Posterior vena cava (tissue), 2 donors: ENCODE measurements around the gene EVI5L. TPM values are rescaled to one million over a fixed set of nuclear protein-coding genes. Genes with fewer than 3 reads are reported as not detected.
A peak's percentile ranks its signal among the peaks of the same experiment; 100 is the strongest.
"Not testable (repeated sequence)": the region's sequence is repeated elsewhere in the genome, so short reads cannot be mapped to it uniquely, and the experiment has no call there.

ENCODE experiments used
- DNase-seq: peaks from one replicate; pipeline ENCODE4 v3.0.0-alpha.2; 2020; ENCODE audit warnings: low spot score
- intact Hi-C, 2 donors: fragments of 100-400 bp; cut with DNase I; formaldehyde crosslinking; loops; one replicate each; pipeline versions ENCODE4 v1.14.1 to v1.14.2; 2022 to 2023
- long read RNA-seq, 2 donors: library from polyadenylated mRNA; unstranded; transcript quantifications; one replicate each; pipeline ENCODE4 v2.0.0, GENCODE V29; 2020 to 2021
- total RNA-seq, 2 donors: library from RNA; stranded (reverse); fragmentation: NEBNext Ultra II Directional; extraction: Animal tissue kit (Norgen Biotek cat#: 25700); gene quantifications; one replicate each; pipeline ENCODE4 v1.2.1, GENCODE V29; 2021
- donor health status: DM: yes; HTN: yes; CAD: no.
- donor health status: DM: yes; HTN: yes; CAD: no.

Gene EVI5L
- 10 to 100 TPM; 14.9 to 16.0 TPM for total RNA-seq
- long read RNA-seq, donor 1, partial matches to known transcripts, result 4 of 13 reads
- long read RNA-seq, donor 1, other reads (novel, unspliced or antisense), result 9 of 13 reads
- long read RNA-seq, donor 2, partial matches to known transcripts, result 4 of 5 reads
- long read RNA-seq, donor 2, other reads (novel, unspliced or antisense), result 1 of 5 reads

- intact Hi-C loops, result loop anchor here in 1 of 2 donors (1.0 kb wide), 1 partner anchor 45 kb away; the partner anchor contains the start of gene PRR36
- peak; percentile 99 for DNase-seq
These were observed at the start of gene EVI5L for GRCh38 chr19:7829561-7830271. TSS of gene EVI5L (plus strand) at chr19:7830218. CDS start at chr19:7846543, 16,325 bp downstream.

- DNase-seq, result no peak
- intact Hi-C loops, result no loop called here
These were observed 48.9 kb upstream of the EVI5L start for GRCh38 chr19:7781157-7781556.

GRCh38 chr19:7783991-7784423 is 46.0 kb upstream of the EVI5L start:
- DNase-seq, result no peak
- intact Hi-C loops, result no loop called here

GRCh38 chr19:7784856-7785255 is 45.2 kb upstream of the EVI5L start:
- DNase-seq, result no peak
- intact Hi-C loops, result no loop called here

GRCh38 chr19:7787141-7787540 is 42.9 kb upstream of the EVI5L start:
- intact Hi-C loops, result no loop called here
- no peak for DNase-seq

- DNase-seq, result no peak
- intact Hi-C loops, result no loop called here
These were observed 42.3 kb upstream of the EVI5L start for GRCh38 chr19:7787602-7788177.

GRCh38 chr19:7788178-7788932 is 41.7 kb upstream of the EVI5L start:
- DNase-seq, result no peak
- intact Hi-C loops, result no loop called here

GRCh38 chr19:7788933-7789323 is 41.1 kb upstream of the EVI5L start:
- no peak for DNase-seq
- intact Hi-C loops, result no loop called here

- DNase-seq, result no peak
- intact Hi-C loops, result no loop called here
These were observed 40.6 kb upstream of the EVI5L start for GRCh38 chr19:7789447-7789846.

GRCh38 chr19:7790416-7790815 is 39.6 kb upstream of the EVI5L start:
- no peak for DNase-seq
- intact Hi-C loops, result no loop called here

GRCh38 chr19:7792281-7792680 is 37.7 kb upstream of the EVI5L start:
- no peak for DNase-seq
- intact Hi-C loops, result no loop called here

- DNase-seq, intact Hi-C loops: not testable (repeated sequence)
These were observed 37.3 kb upstream of the EVI5L start for GRCh38 chr19:7792701-7793100.

GRCh38 chr19:7793493-7793892 is 36.5 kb upstream of the EVI5L start:
- no peak for DNase-seq
- intact Hi-C loops, result no loop called here

GRCh38 chr19:7795555-7796161 is 34.4 kb upstream of the EVI5L start:
- intact Hi-C loops, result loop anchor here in 1 of 2 donors (5.0 kb wide), 1 partner anchor 228 kb away; no protein-coding TSS in a partner anchor
- DNase-seq, result no peak

GRCh38 chr19:7799640-7800355 is 30.2 kb upstream of the EVI5L start:
- DNase-seq, result peak; percentile 83
- intact Hi-C loops, result loop anchor here in 1 of 2 donors (5.0 kb wide), 2 partner anchors 147 to 232 kb away; no protein-coding TSS in a partner anchor

- no peak for DNase-seq
- intact Hi-C loops, result loop anchor here in 1 of 2 donors (5.0 kb wide), 1 partner anchor 149 kb away; no protein-coding TSS in a partner anchor
These were observed 28.9 kb upstream of the EVI5L start for GRCh38 chr19:7801020-7801570.

GRCh38 chr19:7806234-7806633 is 23.8 kb upstream of the EVI5L start:
- no peak for DNase-seq
- intact Hi-C loops, result no loop called here

- intact Hi-C loops, result no loop called here
- no peak for DNase-seq
These were observed 23.1 kb upstream of the EVI5L start for GRCh38 chr19:7806876-7807275.
